ENCODE data around the gene NAV2. TPM values are rescaled to one million over a fixed set of nuclear protein-coding genes. Genes with fewer than 3 reads are reported as not detected.

NAV2 gene
- polyA plus RNA-seq, 1 donor, result 8.1 TPM

- peak overlapping the region; percentile 22 for H3K27ac ChIP-seq (ENCODE audit: low read length)
- no peak overlapping the region for H3K4me3 ChIP-seq (ENCODE audit: low read length)
- no peaks in the 10 kb centered on the region for H3K9me3 ChIP-seq (ENCODE audit: control insufficient read depth, low read depth, low read length)
- peaks cover 18% of the 10 kb centered on the region for H3K4me1 ChIP-seq (ENCODE audit: control insufficient read depth, insufficient read depth, low read length)
- DNase-seq, result no peak
- no peaks in the 10 kb centered on the region for H3K36me3 ChIP-seq (ENCODE audit: control insufficient read depth, insufficient read depth, low read length)
- H3K27me3 ChIP-seq (ENCODE audit: control insufficient read depth, insufficient read depth, low read length), result no peaks in the 10 kb centered on the region
- 86% methylated on average over 1 of the region's 5 CpGs for WGBS (ENCODE audit: insufficient coverage, low lambda C conversion rate)
Measured at GRCh38 chr11:20032127-20032526, 319.5 kb downstream of the NAV2 start.

GRCh38 chr11:20032577-20033260, 320.1 kb downstream of the NAV2 start:
- Histone ChIP-seq H3K4me1 (ENCODE audit: control insufficient read depth, insufficient read depth, low read length) (peaks cover 14% of the 10 kb centered on the region), H3K9me3 (ENCODE audit: control insufficient read depth, low read depth, low read length) (no peaks in the 10 kb centered on the region), H3K4me3 (ENCODE audit: low read length) (no peak overlapping the region), H3K36me3 (ENCODE audit: control insufficient read depth, insufficient read depth, low read length) (no peaks in the 10 kb centered on the region), H3K27me3 (ENCODE audit: control insufficient read depth, insufficient read depth, low read length) (no peaks in the 10 kb centered on the region), H3K27ac (ENCODE audit: low read length) (no peak overlapping the region)
- no peak for DNase-seq
- WGBS (ENCODE audit: insufficient coverage, low lambda C conversion rate), result 80% methylated on average over 1 of the region's 7 CpGs

GRCh38 chr11:20033806-20034205, 321.2 kb downstream of the NAV2 start:
- Histone ChIP-seq H3K4me1 (ENCODE audit: control insufficient read depth, insufficient read depth, low read length) (peaks cover 8% of the 10 kb centered on the region), H3K9me3 (ENCODE audit: control insufficient read depth, low read depth, low read length) (no peaks in the 10 kb centered on the region), H3K4me3 (ENCODE audit: low read length) (no peak overlapping the region), H3K27me3 (ENCODE audit: control insufficient read depth, insufficient read depth, low read length) (no peaks in the 10 kb centered on the region), H3K36me3 (ENCODE audit: control insufficient read depth, insufficient read depth, low read length) (no peaks in the 10 kb centered on the region), H3K27ac (ENCODE audit: low read length) (no peak overlapping the region)
- DNase-seq, result peak in 1 of 2 donors; percentile 40
- no CpG with 5 or more reads among the region's 5 CpGs for WGBS (ENCODE audit: insufficient coverage, low lambda C conversion rate)

GRCh38 chr11:20034941-20035340, 322.3 kb downstream of the NAV2 start:
- peaks cover 3% of the 10 kb centered on the region for H3K36me3 ChIP-seq (ENCODE audit: control insufficient read depth, insufficient read depth, low read length)
- no peak overlapping the region for H3K4me3 ChIP-seq (ENCODE audit: low read length)
- H3K27ac ChIP-seq (ENCODE audit: low read length), result no peak overlapping the region
- no peaks in the 10 kb centered on the region for H3K27me3 ChIP-seq (ENCODE audit: control insufficient read depth, insufficient read depth, low read length)
- 60% methylated on average over 1 of the region's 5 CpGs for whole genome bisulfite sequencing (ENCODE audit: insufficient coverage, low lambda C conversion rate)
- DNase-seq, result no peak
- H3K4me1 ChIP-seq (ENCODE audit: control insufficient read depth, insufficient read depth, low read length), result peaks cover 8% of the 10 kb centered on the region
- no peaks in the 10 kb centered on the region for H3K9me3 ChIP-seq (ENCODE audit: control insufficient read depth, low read depth, low read length)

- peaks cover 8% of the 10 kb centered on the region for H3K4me1 ChIP-seq (ENCODE audit: control insufficient read depth, insufficient read depth, low read length)
- no peak overlapping the region for H3K27ac ChIP-seq (ENCODE audit: low read length)
- no peak for DNase-seq
- H3K36me3 ChIP-seq (ENCODE audit: control insufficient read depth, insufficient read depth, low read length), result peaks cover 3% of the 10 kb centered on the region
- H3K4me3 ChIP-seq (ENCODE audit: low read length), result no peak overlapping the region
- 100% methylated on average over 1 of the region's 7 CpGs for WGBS (ENCODE audit: insufficient coverage, low lambda C conversion rate)
- no peaks in the 10 kb centered on the region for H3K9me3 ChIP-seq (ENCODE audit: control insufficient read depth, low read depth, low read length)
- no peaks in the 10 kb centered on the region for H3K27me3 ChIP-seq (ENCODE audit: control insufficient read depth, insufficient read depth, low read length)
Measured at GRCh38 chr11:20035375-20035700, 322.7 kb downstream of the NAV2 start.

GRCh38 chr11:20035701-20036601, 323.3 kb downstream of the NAV2 start:
- Histone ChIP-seq H3K27me3 (ENCODE audit: control insufficient read depth, insufficient read depth, low read length) (no peaks in the 10 kb centered on the region), H3K9me3 (ENCODE audit: control insufficient read depth, low read depth, low read length) (no peaks in the 10 kb centered on the region), H3K4me1 (ENCODE audit: control insufficient read depth, insufficient read depth, low read length) (peaks cover 8% of the 10 kb centered on the region), H3K27ac (ENCODE audit: low read length) (no peak overlapping the region), H3K4me3 (ENCODE audit: low read length) (no peak overlapping the region), H3K36me3 (ENCODE audit: control insufficient read depth, insufficient read depth, low read length) (peaks cover 3% of the 10 kb centered on the region)
- no CpG with 5 or more reads among the region's 15 CpGs for WGBS (ENCODE audit: insufficient coverage, low lambda C conversion rate)
- DNase-seq, result no peak

- H3K27ac ChIP-seq (ENCODE audit: low read length), result no peak overlapping the region
- DNase-seq, result no peak
- H3K27me3 ChIP-seq (ENCODE audit: control insufficient read depth, insufficient read depth, low read length), result no peaks in the 10 kb centered on the region
- H3K4me1 ChIP-seq (ENCODE audit: control insufficient read depth, insufficient read depth, low read length), result peaks cover 6% of the 10 kb centered on the region
- peaks cover 3% of the 10 kb centered on the region for H3K36me3 ChIP-seq (ENCODE audit: control insufficient read depth, insufficient read depth, low read length)
- WGBS (ENCODE audit: insufficient coverage, low lambda C conversion rate), result no CpG with 5 or more reads among the region's 8 CpGs
- H3K9me3 ChIP-seq (ENCODE audit: control insufficient read depth, low read depth, low read length), result no peaks in the 10 kb centered on the region
- H3K4me3 ChIP-seq (ENCODE audit: low read length), result no peak overlapping the region
Measured at GRCh38 chr11:20036626-20037335, 324.1 kb downstream of the NAV2 start.

- no peak overlapping the region for H3K4me3 ChIP-seq (ENCODE audit: low read length)
- DNase-seq, result no peak
- 33% methylated on average over 3 of the region's 3 CpGs for WGBS (ENCODE audit: insufficient coverage, low lambda C conversion rate)
- H3K4me1 ChIP-seq (ENCODE audit: control insufficient read depth, insufficient read depth, low read length), result peaks cover 3% of the 10 kb centered on the region
- no peaks in the 10 kb centered on the region for H3K9me3 ChIP-seq (ENCODE audit: control insufficient read depth, low read depth, low read length)
- no peak overlapping the region for H3K27ac ChIP-seq (ENCODE audit: low read length)
- peaks cover 3% of the 10 kb centered on the region for H3K36me3 ChIP-seq (ENCODE audit: control insufficient read depth, insufficient read depth, low read length)
- no peaks in the 10 kb centered on the region for H3K27me3 ChIP-seq (ENCODE audit: control insufficient read depth, insufficient read depth, low read length)
Measured at GRCh38 chr11:20037396-20038153, 324.9 kb downstream of the NAV2 start.

- Histone ChIP-seq H3K4me1 (ENCODE audit: control insufficient read depth, insufficient read depth, low read length) (peaks cover 3% of the 10 kb centered on the region), H3K4me3 (ENCODE audit: low read length) (no peak overlapping the region), H3K27ac (ENCODE audit: low read length) (no peak overlapping the region), H3K36me3 (ENCODE audit: control insufficient read depth, insufficient read depth, low read length) (peaks cover 3% of the 10 kb centered on the region), H3K27me3 (ENCODE audit: control insufficient read depth, insufficient read depth, low read length) (no peaks in the 10 kb centered on the region), H3K9me3 (ENCODE audit: control insufficient read depth, low read depth, low read length) (no peaks in the 10 kb centered on the region)
- WGBS (ENCODE audit: insufficient coverage, low lambda C conversion rate), result 53% methylated on average over 2 of the region's 6 CpGs
- DNase-seq, result no peak
Measured at GRCh38 chr11:20038412-20038811, 325.8 kb downstream of the NAV2 start.

- no peak for DNase-seq
- Histone ChIP-seq H3K27me3 (ENCODE audit: control insufficient read depth, insufficient read depth, low read length) (no peaks in the 10 kb centered on the region), H3K4me3 (ENCODE audit: low read length) (no peak overlapping the region), H3K36me3 (ENCODE audit: control insufficient read depth, insufficient read depth, low read length) (peaks cover 3% of the 10 kb centered on the region), H3K9me3 (ENCODE audit: control insufficient read depth, low read depth, low read length) (no peaks in the 10 kb centered on the region), H3K27ac (ENCODE audit: low read length) (no peak overlapping the region), H3K4me1 (ENCODE audit: control insufficient read depth, insufficient read depth, low read length) (peaks cover 3% of the 10 kb centered on the region)
- no CpG with 5 or more reads among the region's 3 CpGs for WGBS (ENCODE audit: insufficient coverage, low lambda C conversion rate)
Measured at GRCh38 chr11:20038972-20039371, 326.3 kb downstream of the NAV2 start.
